Osteocyte (in vitro differentiated cells): ENCODE results near the gene STPG2. TPM values are rescaled to one million over a fixed set of nuclear protein-coding genes. Genes with fewer than 3 reads are reported as not detected.

Experiments
- DNase-seq: peaks from one replicate; pipeline ENCODE4 v3.0.0; 2021; ENCODE audit warnings: mixed read lengths; ENCODE audit not compliant: unreplicated experiment; ENCODE audit errors: extremely low spot score
- H3K27ac Mint-ChIP-seq: one replicate; pipeline ENCODE4 v1.8.0; 2021; ENCODE audit warnings: mild to moderate bottlenecking, mixed read lengths; ENCODE audit not compliant: unreplicated experiment
- H3K27me3 Mint-ChIP-seq: one replicate; pipeline ENCODE4 v1.8.0; 2021; ENCODE audit warnings: mixed read lengths; ENCODE audit not compliant: unreplicated experiment
- H3K36me3 Mint-ChIP-seq: one replicate; pipeline ENCODE4 v1.8.0; 2021; ENCODE audit warnings: mixed read lengths; ENCODE audit not compliant: unreplicated experiment
- H3K4me1 Mint-ChIP-seq: one replicate; pipeline ENCODE4 v1.8.0; 2021; ENCODE audit warnings: mixed read lengths; ENCODE audit not compliant: unreplicated experiment
- H3K4me3 Mint-ChIP-seq: one replicate; pipeline ENCODE4 v1.8.0; 2021; ENCODE audit warnings: mild to moderate bottlenecking, moderate library complexity, mixed read lengths; ENCODE audit not compliant: unreplicated experiment
- H3K9me3 Mint-ChIP-seq: one replicate; pipeline ENCODE4 v1.8.0; 2021; ENCODE audit warnings: mixed read lengths; ENCODE audit not compliant: unreplicated experiment
- total RNA-seq: library from RNA; stranded (reverse); gene quantifications from 2 replicates; pipeline ENCODE4 v1.2.1, GENCODE V29; 2021
- TF ChIP-seq, protein P1 (sequence below): fragments of 200-600 bp; sonication (generic); IDR thresholded peaks from 2 replicates; pipeline ENCODE4 v1.5.0; 2021; ENCODE audit warnings: antibody characterized with exemption, mild to moderate bottlenecking, moderate library complexity

STPG2 gene
- total RNA-seq, 1 donor from 2014 or later: not detected

DNA sequence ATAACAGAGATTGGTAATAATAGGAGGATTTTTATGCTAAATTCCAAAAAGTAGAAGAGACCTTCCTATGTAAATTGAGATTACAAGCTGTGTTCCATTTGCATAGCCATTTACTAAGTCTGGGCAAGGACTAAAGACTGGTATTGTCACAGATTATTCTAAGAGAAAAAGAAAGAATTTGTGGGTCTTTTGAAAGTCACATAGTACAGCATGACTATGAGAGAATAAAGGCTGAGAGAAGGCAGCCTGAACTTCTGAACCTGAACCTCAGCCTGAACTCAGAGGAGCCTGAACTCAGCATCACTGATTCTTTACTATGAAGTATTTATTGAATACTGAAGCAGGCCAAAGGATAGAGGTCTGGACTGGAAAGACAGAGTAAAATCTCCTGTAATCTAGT lies 297.5 kb downstream of the STPG2 start:
- TF ChIP-seq, protein P1, sequence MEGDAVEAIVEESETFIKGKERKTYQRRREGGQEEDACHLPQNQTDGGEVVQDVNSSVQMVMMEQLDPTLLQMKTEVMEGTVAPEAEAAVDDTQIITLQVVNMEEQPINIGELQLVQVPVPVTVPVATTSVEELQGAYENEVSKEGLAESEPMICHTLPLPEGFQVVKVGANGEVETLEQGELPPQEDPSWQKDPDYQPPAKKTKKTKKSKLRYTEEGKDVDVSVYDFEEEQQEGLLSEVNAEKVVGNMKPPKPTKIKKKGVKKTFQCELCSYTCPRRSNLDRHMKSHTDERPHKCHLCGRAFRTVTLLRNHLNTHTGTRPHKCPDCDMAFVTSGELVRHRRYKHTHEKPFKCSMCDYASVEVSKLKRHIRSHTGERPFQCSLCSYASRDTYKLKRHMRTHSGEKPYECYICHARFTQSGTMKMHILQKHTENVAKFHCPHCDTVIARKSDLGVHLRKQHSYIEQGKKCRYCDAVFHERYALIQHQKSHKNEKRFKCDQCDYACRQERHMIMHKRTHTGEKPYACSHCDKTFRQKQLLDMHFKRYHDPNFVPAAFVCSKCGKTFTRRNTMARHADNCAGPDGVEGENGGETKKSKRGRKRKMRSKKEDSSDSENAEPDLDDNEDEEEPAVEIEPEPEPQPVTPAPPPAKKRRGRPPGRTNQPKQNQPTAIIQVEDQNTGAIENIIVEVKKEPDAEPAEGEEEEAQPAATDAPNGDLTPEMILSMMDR: no peak
- H3K27ac Mint-ChIP-seq: no peak overlapping the region
- H3K27me3 Mint-ChIP-seq: no peaks in the 10 kb centered on the region
- no peak overlapping the region for H3K4me3 Mint-ChIP-seq
- no peaks in the 10 kb centered on the region for H3K9me3 Mint-ChIP-seq
- H3K4me1 Mint-ChIP-seq: no peaks in the 10 kb centered on the region
- no peak for DNase-seq
- no peaks in the 10 kb centered on the region for H3K36me3 Mint-ChIP-seq

DNA sequence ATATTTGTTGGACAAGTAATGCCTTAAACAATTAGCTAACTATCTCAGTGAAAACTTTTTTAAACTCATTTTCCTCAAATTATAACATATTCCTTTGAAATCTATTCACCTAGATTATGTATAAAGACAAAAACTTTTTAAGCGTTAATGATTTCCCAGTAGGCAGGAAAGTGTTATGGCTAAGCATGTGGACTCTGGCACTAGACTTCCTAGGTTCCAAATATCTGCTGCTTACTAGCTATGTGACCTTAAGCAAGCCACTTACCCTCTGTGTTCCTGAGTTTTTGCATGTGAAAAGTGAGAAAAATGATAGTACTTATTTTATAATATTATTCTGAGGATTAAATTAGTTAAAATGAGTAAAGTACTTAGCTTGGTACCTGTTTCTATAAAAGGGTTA lies 301.8 kb downstream of the STPG2 start:
- Mint-ChIP-seq H3K36me3 (no peaks in the 10 kb centered on the region), H3K27me3 (no peaks in the 10 kb centered on the region), H3K4me1 (no peaks in the 10 kb centered on the region), H3K4me3 (no peak overlapping the region), H3K9me3 (no peaks in the 10 kb centered on the region), H3K27ac (no peak overlapping the region)
- TF ChIP-seq, protein P1: no peak
- no peak for DNase-seq

DNA sequence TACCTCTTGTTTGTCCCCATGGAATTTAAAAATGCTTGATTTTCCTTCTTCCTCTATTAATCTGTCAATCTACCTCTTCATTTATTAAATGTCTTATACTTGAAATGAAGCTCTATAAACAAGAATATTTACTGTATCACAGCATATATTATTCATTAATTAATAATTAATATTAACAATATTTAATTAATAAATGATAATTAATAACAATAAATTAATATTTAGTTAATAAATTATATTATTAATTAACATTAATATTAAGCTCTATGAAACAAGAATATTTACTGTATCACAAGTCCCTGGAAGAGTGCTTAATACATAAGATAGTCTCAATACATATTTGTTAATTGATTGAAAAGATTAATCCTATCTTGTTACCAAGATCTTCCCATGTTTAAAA lies 306.6 kb downstream of the STPG2 start:
- H3K9me3 Mint-ChIP-seq: no peaks in the 10 kb centered on the region
- H3K4me3 Mint-ChIP-seq: no peak overlapping the region
- no peak for DNase-seq
- H3K4me1 Mint-ChIP-seq: no peaks in the 10 kb centered on the region
- no peaks in the 10 kb centered on the region for H3K36me3 Mint-ChIP-seq
- H3K27me3 Mint-ChIP-seq: no peaks in the 10 kb centered on the region
- no peak overlapping the region for H3K27ac Mint-ChIP-seq
- TF ChIP-seq, protein P1: no peak

DNA sequence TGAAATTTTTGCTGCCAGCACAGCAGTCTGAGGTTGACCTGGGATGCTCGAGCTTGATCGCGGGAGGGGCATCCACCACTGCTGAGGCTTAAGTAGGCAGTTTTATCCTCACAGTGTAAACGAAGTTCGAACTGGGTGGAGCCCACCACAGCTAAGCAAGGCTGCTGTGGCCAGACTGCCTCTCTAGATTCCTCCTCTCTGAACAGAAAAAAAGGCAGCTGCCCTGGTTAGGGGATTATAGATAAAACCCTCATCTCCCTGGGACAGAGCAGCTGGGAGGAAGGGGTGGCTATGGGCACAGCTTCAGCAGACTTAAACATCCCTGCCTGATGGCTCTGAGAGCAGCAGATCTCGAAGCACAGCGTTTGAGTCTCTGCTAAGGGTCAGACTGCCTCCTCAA lies 314.6 kb downstream of the STPG2 start:
- DNase-seq: no peak
- Mint-ChIP-seq H3K9me3 (no peaks in the 10 kb centered on the region), H3K4me3 (no peak overlapping the region)

DNA sequence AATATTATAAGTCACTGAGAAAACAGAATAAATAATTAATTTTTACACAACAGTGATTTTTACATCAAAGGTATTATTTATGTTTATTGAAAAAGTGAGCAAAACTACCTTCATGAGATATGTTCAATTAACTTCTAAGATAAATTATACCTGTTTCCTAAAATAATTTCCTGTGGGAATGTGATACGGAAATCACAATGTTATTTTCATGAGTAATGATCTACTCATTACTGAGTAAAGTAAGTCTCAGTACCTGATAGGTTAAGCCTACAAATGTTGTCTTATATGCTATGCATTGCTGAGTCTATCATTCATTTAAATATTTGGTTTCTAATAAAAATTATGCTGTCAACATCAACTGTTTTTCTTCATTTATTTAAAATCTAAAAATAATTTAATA lies 324.0 kb downstream of the STPG2 start:
- H3K4me3 Mint-ChIP-seq: no peak overlapping the region
- DNase-seq: no peak
- no peak overlapping the region for H3K27ac Mint-ChIP-seq
- H3K4me1 Mint-ChIP-seq: no peaks in the 10 kb centered on the region
- no peaks in the 10 kb centered on the region for H3K27me3 Mint-ChIP-seq
- H3K9me3 Mint-ChIP-seq: no peaks in the 10 kb centered on the region
- TF ChIP-seq, protein P1: no peak
- no peaks in the 10 kb centered on the region for H3K36me3 Mint-ChIP-seq

More for the DNA sequence above, 314.6 kb downstream of the STPG2 start:
- H3K27me3 Mint-ChIP-seq: no peaks in the 10 kb centered on the region
- H3K27ac Mint-ChIP-seq: no peak overlapping the region
- no peaks in the 10 kb centered on the region for H3K36me3 Mint-ChIP-seq
- no peaks in the 10 kb centered on the region for H3K4me1 Mint-ChIP-seq
- TF ChIP-seq, protein P1: no peak
